ENCODE data around the gene PCYT1A.

PCYT1A gene

GRCh38 chr3:196232154-196232881, 55.2 kb downstream of the PCYT1A start:
- H3K27me3 ChIP-seq (ENCODE audit: control insufficient read depth, insufficient read depth, low read length): no peaks in the 10 kb centered on the region

GRCh38 chr3:196227629-196228493, 59.7 kb downstream of the PCYT1A start:
- peaks cover 4% of the 10 kb centered on the region for H3K36me3 ChIP-seq (ENCODE audit: control insufficient read depth, insufficient read depth, low read length)

More at GRCh38 chr3:196232154-196232881, 55.2 kb downstream of the PCYT1A start:
- H3K9ac ChIP-seq (ENCODE audit: low read depth, low read length): no peak overlapping the region
- H3K4me3 ChIP-seq (ENCODE audit: low read depth, low read length): no peak overlapping the region
- H3K4me1 ChIP-seq (ENCODE audit: control insufficient read depth, insufficient read depth, low read length): peaks cover under 1% of the 10 kb centered on the region
- H3K36me3 ChIP-seq (ENCODE audit: control insufficient read depth, insufficient read depth, low read length): peaks cover 2% of the 10 kb centered on the region
- no peaks in the 10 kb centered on the region for H3K9me3 ChIP-seq (ENCODE audit: control insufficient read depth, insufficient read depth, low read length)

GRCh38 chr3:196227121-196227561, 60.4 kb downstream of the PCYT1A start:
- H3K9me3 ChIP-seq (ENCODE audit: control insufficient read depth, insufficient read depth, low read length): no peaks in the 10 kb centered on the region
- H3K4me1 ChIP-seq (ENCODE audit: control insufficient read depth, insufficient read depth, low read length): peaks cover 2% of the 10 kb centered on the region
- H3K36me3 ChIP-seq (ENCODE audit: control insufficient read depth, insufficient read depth, low read length): peaks cover 4% of the 10 kb centered on the region
- H3K27me3 ChIP-seq (ENCODE audit: control insufficient read depth, insufficient read depth, low read length): no peaks in the 10 kb centered on the region
- no peak overlapping the region for H3K9ac ChIP-seq (ENCODE audit: low read depth, low read length)
- no peak overlapping the region for H3K4me3 ChIP-seq (ENCODE audit: low read depth, low read length)

More at GRCh38 chr3:196227629-196228493, 59.7 kb downstream of the PCYT1A start:
- Histone ChIP-seq H3K4me1 (ENCODE audit: control insufficient read depth, insufficient read depth, low read length) (peaks cover 2% of the 10 kb centered on the region), H3K4me3 (ENCODE audit: low read depth, low read length) (no peak overlapping the region), H3K27me3 (ENCODE audit: control insufficient read depth, insufficient read depth, low read length) (no peaks in the 10 kb centered on the region), H3K9me3 (ENCODE audit: control insufficient read depth, insufficient read depth, low read length) (no peaks in the 10 kb centered on the region), H3K9ac (ENCODE audit: low read depth, low read length) (no peak overlapping the region)

GRCh38 chr3:196225763-196226364, 61.7 kb downstream of the PCYT1A start:
- Histone ChIP-seq H3K4me1 (ENCODE audit: control insufficient read depth, insufficient read depth, low read length) (peaks cover 2% of the 10 kb centered on the region), H3K36me3 (ENCODE audit: control insufficient read depth, insufficient read depth, low read length) (peaks cover 4% of the 10 kb centered on the region), H3K4me3 (ENCODE audit: low read depth, low read length) (no peak overlapping the region), H3K9ac (ENCODE audit: low read depth, low read length) (no peak overlapping the region), H3K27me3 (ENCODE audit: control insufficient read depth, insufficient read depth, low read length) (no peaks in the 10 kb centered on the region), H3K9me3 (ENCODE audit: control insufficient read depth, insufficient read depth, low read length) (no peaks in the 10 kb centered on the region)

GRCh38 chr3:196225086-196225485, 62.4 kb downstream of the PCYT1A start:
- H3K4me1 ChIP-seq (ENCODE audit: control insufficient read depth, insufficient read depth, low read length): peaks cover 2% of the 10 kb centered on the region
- H3K4me3 ChIP-seq (ENCODE audit: low read depth, low read length): no peak overlapping the region
- H3K27me3 ChIP-seq (ENCODE audit: control insufficient read depth, insufficient read depth, low read length): no peaks in the 10 kb centered on the region
- H3K9ac ChIP-seq (ENCODE audit: low read depth, low read length): no peak overlapping the region
- H3K36me3 ChIP-seq (ENCODE audit: control insufficient read depth, insufficient read depth, low read length): peaks cover 4% of the 10 kb centered on the region
- H3K9me3 ChIP-seq (ENCODE audit: control insufficient read depth, insufficient read depth, low read length): no peaks in the 10 kb centered on the region

- Histone ChIP-seq H3K4me1 (ENCODE audit: control insufficient read depth, insufficient read depth, low read length) (peaks cover 2% of the 10 kb centered on the region), H3K9ac (ENCODE audit: low read depth, low read length) (no peak overlapping the region), H3K36me3 (ENCODE audit: control insufficient read depth, insufficient read depth, low read length) (peaks cover 4% of the 10 kb centered on the region), H3K27me3 (ENCODE audit: control insufficient read depth, insufficient read depth, low read length) (no peaks in the 10 kb centered on the region), H3K9me3 (ENCODE audit: control insufficient read depth, insufficient read depth, low read length) (no peaks in the 10 kb centered on the region), H3K4me3 (ENCODE audit: low read depth, low read length) (no peak overlapping the region)
Measured at GRCh38 chr3:196222876-196223595, 64.5 kb downstream of the PCYT1A start.

- Histone ChIP-seq H3K27me3 (ENCODE audit: control insufficient read depth, insufficient read depth, low read length) (no peaks in the 10 kb centered on the region), H3K4me3 (ENCODE audit: low read depth, low read length) (no peak overlapping the region), H3K9ac (ENCODE audit: low read depth, low read length) (no peak overlapping the region), H3K9me3 (ENCODE audit: control insufficient read depth, insufficient read depth, low read length) (no peaks in the 10 kb centered on the region), H3K36me3 (ENCODE audit: control insufficient read depth, insufficient read depth, low read length) (no peaks in the 10 kb centered on the region), H3K4me1 (ENCODE audit: control insufficient read depth, insufficient read depth, low read length) (peaks cover under 1% of the 10 kb centered on the region)
Measured at GRCh38 chr3:196220991-196221390, 66.5 kb downstream of the PCYT1A start.

- H3K36me3 ChIP-seq (ENCODE audit: control insufficient read depth, insufficient read depth, low read length): no peaks in the 10 kb centered on the region
- no peak overlapping the region for H3K9ac ChIP-seq (ENCODE audit: low read depth, low read length)
- H3K27me3 ChIP-seq (ENCODE audit: control insufficient read depth, insufficient read depth, low read length): no peaks in the 10 kb centered on the region
- H3K9me3 ChIP-seq (ENCODE audit: control insufficient read depth, insufficient read depth, low read length): no peaks in the 10 kb centered on the region
- H3K4me3 ChIP-seq (ENCODE audit: low read depth, low read length): no peak overlapping the region
- H3K4me1 ChIP-seq (ENCODE audit: control insufficient read depth, insufficient read depth, low read length): peaks cover 2% of the 10 kb centered on the region
Measured at GRCh38 chr3:196220587-196220986, 66.9 kb downstream of the PCYT1A start.

- no peak overlapping the region for H3K9ac ChIP-seq (ENCODE audit: low read depth, low read length)
- H3K9me3 ChIP-seq (ENCODE audit: control insufficient read depth, insufficient read depth, low read length): no peaks in the 10 kb centered on the region
- peaks cover 2% of the 10 kb centered on the region for H3K4me1 ChIP-seq (ENCODE audit: control insufficient read depth, insufficient read depth, low read length)
- H3K27me3 ChIP-seq (ENCODE audit: control insufficient read depth, insufficient read depth, low read length): no peaks in the 10 kb centered on the region
- no peaks in the 10 kb centered on the region for H3K36me3 ChIP-seq (ENCODE audit: control insufficient read depth, insufficient read depth, low read length)
- H3K4me3 ChIP-seq (ENCODE audit: low read depth, low read length): no peak overlapping the region
Measured at GRCh38 chr3:196219970-196220311, 67.6 kb downstream of the PCYT1A start.

GRCh38 chr3:196219194-196219969, 68.1 kb downstream of the PCYT1A start:
- no peak overlapping the region for H3K4me3 ChIP-seq (ENCODE audit: low read depth, low read length)
- no peak overlapping the region for H3K9ac ChIP-seq (ENCODE audit: low read depth, low read length)
- H3K36me3 ChIP-seq (ENCODE audit: control insufficient read depth, insufficient read depth, low read length): no peaks in the 10 kb centered on the region
- H3K27me3 ChIP-seq (ENCODE audit: control insufficient read depth, insufficient read depth, low read length): no peaks in the 10 kb centered on the region
- peaks cover 2% of the 10 kb centered on the region for H3K4me1 ChIP-seq (ENCODE audit: control insufficient read depth, insufficient read depth, low read length)
- H3K9me3 ChIP-seq (ENCODE audit: control insufficient read depth, insufficient read depth, low read length): no peaks in the 10 kb centered on the region

Measured in iPS-15b (cell line).